Measurements from ENCODE around the gene WDR20. TPM values are rescaled to one million over a fixed set of nuclear protein-coding genes. Genes with fewer than 3 reads are reported as not detected.

WDR20 gene
- total RNA-seq, 1 experiment from 2014 or later: 16.9 TPM

DNA sequence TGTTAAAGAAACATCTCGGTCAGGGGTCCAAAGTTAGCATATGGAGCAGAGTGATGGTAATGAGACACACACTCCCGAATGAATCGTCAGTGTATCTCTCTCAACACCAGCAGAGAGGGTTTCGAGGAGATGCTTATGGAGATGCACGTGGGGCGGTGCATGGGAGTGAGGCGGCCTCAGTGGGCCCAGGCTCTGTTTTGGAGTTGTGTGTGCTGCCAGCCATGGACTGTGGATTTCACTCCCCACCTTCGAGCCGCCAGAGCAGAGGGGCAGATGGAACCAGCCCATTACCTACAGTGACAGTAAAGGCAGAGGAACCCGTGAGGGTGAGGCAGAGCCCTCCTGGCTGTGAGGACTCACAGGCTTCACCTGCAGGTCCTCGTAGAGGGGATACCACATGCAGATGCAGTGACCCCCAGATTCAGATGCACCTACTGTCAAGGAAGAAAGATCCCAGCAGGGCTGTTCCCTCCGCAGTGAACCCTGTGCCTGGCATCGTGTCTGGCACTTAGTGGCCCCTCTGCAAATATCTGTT is 68.2 kb downstream of the WDR20 start:
- H4K20me1 ChIP-seq (ENCODE audit: insufficient read depth, low read depth, low read length): peaks cover 43% of the 10 kb centered on the region
- no peaks in the 10 kb centered on the region for H3K9me2 ChIP-seq (replicated peaks; ENCODE audit: insufficient read depth, low read length)
- H3K4me3 ChIP-seq (ENCODE audit: low read length): no peak overlapping the region
- DNase-seq: no peak
- no peak overlapping the region for H3K4me2 ChIP-seq (ENCODE audit: low read depth, low read length, poor library complexity, severe bottlenecking)
- H3K9ac ChIP-seq (ENCODE audit: low read length): no peak overlapping the region
- no peaks in the 10 kb centered on the region for H3K9me3 ChIP-seq (ENCODE audit: low read length)
- no peaks in the 10 kb centered on the region for H3K27me3 ChIP-seq (ENCODE audit: low read length)
- no peak overlapping the region for H2AFZ ChIP-seq (ENCODE audit: low read length)
- H3K79me2 ChIP-seq (ENCODE audit: low read length): 0 out of 2 replicates have a peak, but pooled peaks cover 9% of the 10 kb centered on the region
- no peaks in the 10 kb centered on the region; the same call in 1 of the 2 replicates for H3K36me3 ChIP-seq (ENCODE audit: insufficient read depth, low read length)
- no peak overlapping the region for H3K27ac ChIP-seq (ENCODE audit: low read length)
- H3K4me1 ChIP-seq (ENCODE audit: low read length): no peaks in the 10 kb centered on the region

DNA sequence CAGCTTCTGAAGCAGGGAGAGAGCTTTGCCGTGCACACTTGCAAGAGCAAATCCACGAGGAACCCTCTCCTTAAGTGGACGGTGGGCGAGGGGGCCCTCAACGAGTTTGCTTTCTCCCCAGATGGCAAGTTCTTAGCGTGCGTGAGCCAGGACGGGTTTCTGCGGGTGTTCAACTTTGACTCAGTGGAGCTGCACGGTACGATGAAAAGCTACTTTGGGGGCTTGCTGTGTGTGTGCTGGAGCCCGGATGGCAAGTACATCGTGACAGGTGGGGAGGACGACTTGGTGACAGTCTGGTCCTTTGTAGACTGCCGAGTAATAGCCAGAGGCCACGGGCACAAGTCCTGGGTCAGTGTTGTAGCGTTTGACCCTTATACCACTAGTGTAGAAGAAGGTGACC is 69.0 kb downstream of the WDR20 start:
- H2AFZ ChIP-seq (ENCODE audit: low read length): no peak overlapping the region
- no peak overlapping the region for H3K4me2 ChIP-seq (ENCODE audit: low read depth, low read length, poor library complexity, severe bottlenecking)
- H3K9me2 ChIP-seq (replicated peaks; ENCODE audit: insufficient read depth, low read length): no peaks in the 10 kb centered on the region
- H4K20me1 ChIP-seq (ENCODE audit: insufficient read depth, low read depth, low read length): peaks cover 47% of the 10 kb centered on the region
- H3K79me2 ChIP-seq (ENCODE audit: low read length): 0 out of 2 replicates have a peak, but pooled peaks cover 9% of the 10 kb centered on the region
- no peaks in the 10 kb centered on the region for H3K4me1 ChIP-seq (ENCODE audit: low read length)
- H3K27ac ChIP-seq (ENCODE audit: low read length): no peak overlapping the region
- H3K4me3 ChIP-seq (ENCODE audit: low read length): no peak overlapping the region
- H3K9ac ChIP-seq (ENCODE audit: low read length): no peak overlapping the region
- DNase-seq: no peak
- H3K36me3 ChIP-seq (ENCODE audit: insufficient read depth, low read length): no peaks in the 10 kb centered on the region; the same call in 1 of the 2 replicates
- H3K27me3 ChIP-seq (ENCODE audit: low read length): no peaks in the 10 kb centered on the region
- no peaks in the 10 kb centered on the region for H3K9me3 ChIP-seq (ENCODE audit: low read length)

DNA sequence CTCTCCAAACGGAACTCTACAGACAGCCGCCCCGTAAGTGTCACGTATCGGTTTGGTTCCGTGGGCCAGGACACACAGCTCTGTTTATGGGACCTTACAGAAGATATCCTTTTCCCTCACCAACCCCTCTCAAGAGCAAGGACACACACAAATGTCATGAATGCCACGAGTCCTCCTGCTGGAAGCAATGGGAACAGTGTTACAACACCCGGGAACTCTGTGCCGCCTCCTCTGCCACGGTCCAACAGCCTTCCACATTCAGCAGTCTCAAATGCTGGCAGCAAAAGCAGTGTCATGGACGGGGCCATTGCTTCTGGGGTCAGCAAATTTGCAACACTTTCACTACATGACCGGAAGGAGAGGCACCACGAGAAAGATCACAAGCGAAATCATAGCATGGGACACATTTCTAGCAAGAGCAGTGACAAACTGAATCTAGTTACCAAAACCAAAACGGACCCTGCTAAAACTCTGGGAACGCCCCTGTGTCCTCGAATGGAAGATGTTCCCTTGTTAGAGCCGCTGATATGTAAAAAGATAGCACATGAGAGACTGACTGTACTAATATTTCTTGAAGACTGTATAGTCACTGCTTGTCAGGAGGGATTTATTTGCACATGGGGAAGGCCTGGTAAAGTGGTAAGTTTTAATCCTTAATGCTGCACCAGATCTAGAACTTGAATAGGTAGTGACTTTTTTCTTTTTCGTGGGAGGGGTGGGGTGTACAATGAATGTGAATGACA is 69.7 kb downstream of the WDR20 start:
- H4K20me1 ChIP-seq (ENCODE audit: insufficient read depth, low read depth, low read length): peaks cover 51% of the 10 kb centered on the region
- H3K4me3 ChIP-seq (ENCODE audit: low read length): no peak overlapping the region
- H3K9ac ChIP-seq (ENCODE audit: low read length): no peak overlapping the region
- H2AFZ ChIP-seq (ENCODE audit: low read length): no peak overlapping the region
- no peaks in the 10 kb centered on the region; the same call in 1 of the 2 replicates for H3K4me1 ChIP-seq (ENCODE audit: low read length)
- 0 out of 2 replicates have a peak, but pooled peaks cover 7% of the 10 kb centered on the region for H3K79me2 ChIP-seq (ENCODE audit: low read length)
- no peaks in the 10 kb centered on the region for H3K9me3 ChIP-seq (ENCODE audit: low read length)
- no peak overlapping the region for H3K4me2 ChIP-seq (ENCODE audit: low read depth, low read length, poor library complexity, severe bottlenecking)
- no peaks in the 10 kb centered on the region; the same call in 1 of the 2 replicates for H3K36me3 ChIP-seq (ENCODE audit: insufficient read depth, low read length)
- no peak for DNase-seq
- no peak overlapping the region for H3K27ac ChIP-seq (ENCODE audit: low read length)
- H3K27me3 ChIP-seq (ENCODE audit: low read length): no peaks in the 10 kb centered on the region
- no peaks in the 10 kb centered on the region for H3K9me2 ChIP-seq (replicated peaks; ENCODE audit: insufficient read depth, low read length)

DNA sequence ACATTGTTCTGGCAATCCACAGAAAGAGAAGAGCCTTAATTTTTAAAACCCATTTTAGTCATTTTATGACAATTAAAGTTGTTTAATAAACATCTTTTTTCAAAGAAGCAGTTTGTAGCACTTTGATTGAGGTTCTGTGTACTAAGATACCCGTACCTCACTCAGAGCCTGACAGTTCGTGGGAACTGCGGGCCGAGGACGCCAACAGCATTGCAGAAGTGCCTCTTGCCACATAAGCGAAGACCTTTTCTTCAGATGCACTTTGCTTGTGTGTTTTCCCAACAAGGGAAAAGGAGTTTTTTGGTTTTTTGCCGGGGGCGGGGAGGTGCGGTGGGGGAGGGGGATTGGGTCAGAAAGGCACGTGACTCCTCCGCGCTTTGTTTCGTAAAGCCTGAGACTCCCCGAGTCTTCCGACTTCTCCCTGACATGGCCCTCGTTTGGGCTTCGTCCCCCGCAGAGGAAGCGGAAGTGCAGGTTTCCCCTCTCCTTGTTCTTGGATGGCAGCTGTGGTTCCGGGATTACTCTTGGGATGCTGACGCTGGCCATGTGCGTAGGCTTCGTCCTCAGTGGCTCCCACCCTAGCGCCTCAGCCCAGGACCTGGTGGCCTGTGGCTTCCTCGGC is 70.8 kb downstream of the WDR20 start:
- Histone ChIP-seq H3K4me1 (ENCODE audit: low read length) (no peaks in the 10 kb centered on the region; the same call in 1 of the 2 replicates), H3K36me3 (ENCODE audit: insufficient read depth, low read length) (peaks cover 7% of the 10 kb centered on the region; the same call in 1 of the 2 replicates), H4K20me1 (ENCODE audit: insufficient read depth, low read depth, low read length) (peaks cover 60% of the 10 kb centered on the region), H3K9me3 (ENCODE audit: low read length) (no peaks in the 10 kb centered on the region), H3K9me2 (replicated peaks; ENCODE audit: insufficient read depth, low read length) (no peaks in the 10 kb centered on the region), H3K27me3 (ENCODE audit: low read length) (no peaks in the 10 kb centered on the region), H3K9ac (ENCODE audit: low read length) (no peak overlapping the region), H3K79me2 (ENCODE audit: low read length) (0 out of 2 replicates have a peak, but pooled peaks cover 4% of the 10 kb centered on the region), H3K27ac (ENCODE audit: low read length) (no peak overlapping the region), H3K4me2 (ENCODE audit: low read depth, low read length, poor library complexity, severe bottlenecking) (no peak overlapping the region), H2AFZ (ENCODE audit: low read length) (no peak overlapping the region), H3K4me3 (ENCODE audit: low read length) (no peak overlapping the region)
- DNase-seq: no peak

DNA sequence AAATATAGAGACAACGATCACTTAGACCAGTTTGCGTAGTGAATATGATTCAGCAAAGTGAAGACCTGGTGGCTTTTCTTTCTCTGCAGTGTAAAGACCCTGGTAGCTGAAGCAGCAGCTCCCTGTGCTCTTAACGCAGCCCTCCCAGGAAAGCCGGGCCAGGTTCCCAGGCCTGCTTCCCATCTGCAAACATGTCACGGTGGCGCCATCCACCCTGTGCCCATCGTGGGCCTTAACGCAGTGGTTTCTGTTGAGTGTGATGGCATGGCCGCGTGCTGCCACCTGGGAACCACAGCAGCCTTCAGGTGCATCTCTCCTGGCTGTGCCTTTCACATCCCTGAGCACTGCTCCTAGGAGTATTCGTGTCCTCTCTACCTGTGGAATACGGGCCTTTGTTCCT is 71.5 kb downstream of the WDR20 start:
- Histone ChIP-seq H3K9me2 (replicated peaks; ENCODE audit: insufficient read depth, low read length) (no peaks in the 10 kb centered on the region), H3K4me1 (ENCODE audit: low read length) (no peaks in the 10 kb centered on the region; the same call in 1 of the 2 replicates), H4K20me1 (ENCODE audit: insufficient read depth, low read depth, low read length) (peaks cover 67% of the 10 kb centered on the region), H3K4me2 (ENCODE audit: low read depth, low read length, poor library complexity, severe bottlenecking) (no peak overlapping the region), H3K27me3 (ENCODE audit: low read length) (no peaks in the 10 kb centered on the region), H3K27ac (ENCODE audit: low read length) (no peak overlapping the region), H3K9me3 (ENCODE audit: low read length) (no peaks in the 10 kb centered on the region), H3K36me3 (ENCODE audit: insufficient read depth, low read length) (peaks cover 7% of the 10 kb centered on the region; the same call in 1 of the 2 replicates), H3K79me2 (ENCODE audit: low read length) (0 out of 2 replicates have a peak, but pooled peaks cover 3% of the 10 kb centered on the region), H2AFZ (ENCODE audit: low read length) (no peak overlapping the region), H3K4me3 (ENCODE audit: low read length) (no peak overlapping the region), H3K9ac (ENCODE audit: low read length) (no peak overlapping the region)
- no peak for DNase-seq

DNA sequence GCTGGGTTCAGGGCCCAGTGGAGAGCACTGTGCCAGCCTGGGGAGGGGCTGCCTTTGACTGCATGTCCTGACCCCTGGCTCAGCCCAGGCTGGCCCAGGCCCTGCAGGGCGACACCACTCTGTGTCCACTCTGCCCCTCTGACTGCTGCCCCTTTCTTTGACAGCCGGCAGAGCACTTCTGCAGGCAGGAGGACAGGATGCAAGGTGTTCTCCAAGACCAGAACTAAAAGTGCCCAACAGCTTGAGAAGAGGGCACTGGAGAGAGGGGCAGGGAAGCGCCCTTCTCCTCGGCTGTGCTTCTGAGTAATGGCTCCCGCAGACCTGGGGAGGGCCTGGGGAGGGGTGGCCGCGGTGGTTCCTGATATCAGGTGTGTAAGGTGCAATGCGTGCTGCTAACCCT is 72.7 kb downstream of the WDR20 start:
- no peak overlapping the region for H3K4me3 ChIP-seq (ENCODE audit: low read length)
- H3K27ac ChIP-seq (ENCODE audit: low read length): no peak overlapping the region
- no peaks in the 10 kb centered on the region for H3K9me2 ChIP-seq (replicated peaks; ENCODE audit: insufficient read depth, low read length)
- H3K9ac ChIP-seq (ENCODE audit: low read length): no peak overlapping the region
- peaks cover 7% of the 10 kb centered on the region; the same call in 1 of the 2 replicates for H3K36me3 ChIP-seq (ENCODE audit: insufficient read depth, low read length)
- peaks cover 75% of the 10 kb centered on the region for H4K20me1 ChIP-seq (ENCODE audit: insufficient read depth, low read depth, low read length)
- no peak overlapping the region for H3K4me2 ChIP-seq (ENCODE audit: low read depth, low read length, poor library complexity, severe bottlenecking)
- H3K4me1 ChIP-seq (ENCODE audit: low read length): peaks cover 6% of the 10 kb centered on the region
- no peaks in the 10 kb centered on the region for H3K27me3 ChIP-seq (ENCODE audit: low read length)
- H3K79me2 ChIP-seq (ENCODE audit: low read length): no peaks in the 10 kb centered on the region
- no peak overlapping the region for H2AFZ ChIP-seq (ENCODE audit: low read length)
- no peaks in the 10 kb centered on the region for H3K9me3 ChIP-seq (ENCODE audit: low read length)
- no peak for DNase-seq

DNA sequence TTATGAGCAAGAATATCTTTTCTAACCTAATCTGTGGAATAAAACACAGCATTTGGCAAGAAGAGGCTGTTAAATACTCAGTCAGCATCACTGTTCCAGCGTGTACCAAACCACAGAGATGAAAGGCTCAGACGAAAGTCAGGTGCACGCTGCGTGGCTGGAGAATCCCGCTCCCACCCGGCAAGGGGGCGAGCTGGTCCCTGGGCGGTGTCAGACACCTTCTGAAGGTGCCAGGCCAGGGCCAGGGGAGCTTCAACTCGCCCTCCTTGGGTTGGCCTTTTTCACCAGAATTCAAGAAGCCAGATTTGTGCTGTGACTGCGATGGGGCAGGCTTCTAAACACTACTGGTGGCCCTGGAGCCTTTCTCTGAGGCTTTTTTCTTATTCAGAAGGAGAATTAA is 73.1 kb downstream of the WDR20 start:
- no peak for DNase-seq
- peaks cover 7% of the 10 kb centered on the region; the same call in 1 of the 2 replicates for H3K36me3 ChIP-seq (ENCODE audit: insufficient read depth, low read length)
- no peak overlapping the region for H3K4me2 ChIP-seq (ENCODE audit: low read depth, low read length, poor library complexity, severe bottlenecking)
- no peaks in the 10 kb centered on the region for H3K27me3 ChIP-seq (ENCODE audit: low read length)
- no peak overlapping the region for H3K27ac ChIP-seq (ENCODE audit: low read length)
- no peaks in the 10 kb centered on the region for H3K9me2 ChIP-seq (replicated peaks; ENCODE audit: insufficient read depth, low read length)
- H2AFZ ChIP-seq (ENCODE audit: low read length): no peak overlapping the region
- peaks cover 80% of the 10 kb centered on the region for H4K20me1 ChIP-seq (ENCODE audit: insufficient read depth, low read depth, low read length)
- no peaks in the 10 kb centered on the region for H3K9me3 ChIP-seq (ENCODE audit: low read length)
- H3K79me2 ChIP-seq (ENCODE audit: low read length): no peaks in the 10 kb centered on the region
- no peak overlapping the region for H3K9ac ChIP-seq (ENCODE audit: low read length)
- H3K4me3 ChIP-seq (ENCODE audit: low read length): no peak overlapping the region
- H3K4me1 ChIP-seq (ENCODE audit: low read length): peaks cover 11% of the 10 kb centered on the region

DNA sequence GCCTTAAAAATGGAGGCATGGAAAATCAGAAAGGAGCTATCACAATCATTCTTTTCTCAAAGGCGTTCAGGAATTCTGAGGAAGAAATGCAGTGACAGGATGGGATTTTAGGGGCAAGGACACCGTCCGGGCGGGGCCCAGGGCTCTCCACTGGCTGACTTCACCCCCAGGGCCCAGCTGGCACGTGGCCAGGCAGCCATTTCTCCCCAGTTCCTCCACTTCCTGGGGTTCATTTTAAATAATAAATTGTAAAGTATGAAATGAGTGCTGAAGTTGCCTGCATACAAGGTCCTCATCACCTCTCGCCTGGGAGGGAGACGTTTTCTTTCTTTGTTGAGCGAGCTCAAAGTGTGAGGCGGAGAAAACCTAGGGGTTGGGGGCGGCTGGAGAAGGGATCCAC is 73.8 kb downstream of the WDR20 start:
- no peaks in the 10 kb centered on the region for H3K79me2 ChIP-seq (ENCODE audit: low read length)
- no peak overlapping the region for H3K27ac ChIP-seq (ENCODE audit: low read length)
- H2AFZ ChIP-seq (ENCODE audit: low read length): no peak overlapping the region
- peaks cover 7% of the 10 kb centered on the region; the same call in 1 of the 2 replicates for H3K36me3 ChIP-seq (ENCODE audit: insufficient read depth, low read length)
- H4K20me1 ChIP-seq (ENCODE audit: insufficient read depth, low read depth, low read length): peaks cover 86% of the 10 kb centered on the region
- no peak overlapping the region for H3K4me3 ChIP-seq (ENCODE audit: low read length)
- H3K9me2 ChIP-seq (replicated peaks; ENCODE audit: insufficient read depth, low read length): no peaks in the 10 kb centered on the region
- peaks cover 18% of the 10 kb centered on the region for H3K4me1 ChIP-seq (ENCODE audit: low read length)
- H3K4me2 ChIP-seq (ENCODE audit: low read depth, low read length, poor library complexity, severe bottlenecking): no peak overlapping the region
- no peak for DNase-seq
- no peak overlapping the region for H3K9ac ChIP-seq (ENCODE audit: low read length)
- no peaks in the 10 kb centered on the region for H3K27me3 ChIP-seq (ENCODE audit: low read length)
- H3K9me3 ChIP-seq (ENCODE audit: low read length): no peaks in the 10 kb centered on the region

All from Karpas-422 (cell line).